MV-4-11 (cell line): ENCODE measurements around the gene HJURP.

Experiments used
- DNase-seq: peaks from one replicate; lab custom pipeline; 2025; lab: John Stamatoyannopoulos, UW

Gene HJURP

DNA sequence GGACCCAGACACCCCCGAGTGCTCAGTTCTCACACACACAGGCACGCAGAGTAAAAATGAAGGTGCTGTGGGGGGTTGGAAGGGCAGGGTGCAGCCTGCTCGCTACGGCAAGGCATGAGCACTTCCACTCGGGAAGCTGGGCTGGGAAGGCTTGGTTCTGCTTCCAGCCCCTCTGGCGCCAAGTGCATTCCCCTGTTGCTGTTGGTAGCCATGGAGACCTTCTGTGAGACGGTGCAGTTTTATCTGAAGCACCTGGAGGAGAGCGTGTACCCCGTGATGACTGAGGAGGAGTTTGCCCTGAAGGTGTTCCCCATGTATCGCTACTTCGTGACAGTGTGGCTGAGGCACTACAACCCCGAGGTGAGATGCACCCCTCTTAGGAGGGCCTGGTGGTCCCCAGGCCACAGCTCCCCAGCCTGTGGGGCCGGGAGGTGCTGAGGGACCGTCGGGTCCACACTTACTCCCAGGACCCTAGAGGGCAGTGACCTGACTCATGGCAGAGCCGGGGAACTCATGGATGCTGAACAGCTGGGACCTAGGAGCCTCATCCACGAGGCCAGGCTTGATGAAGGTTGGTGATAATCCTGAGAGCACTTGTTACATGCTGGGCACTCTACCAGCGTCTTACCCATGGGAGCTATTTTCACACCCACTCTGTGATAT is 60.7 kb downstream of the HJURP start:
- DNase-seq = no peak

DNA sequence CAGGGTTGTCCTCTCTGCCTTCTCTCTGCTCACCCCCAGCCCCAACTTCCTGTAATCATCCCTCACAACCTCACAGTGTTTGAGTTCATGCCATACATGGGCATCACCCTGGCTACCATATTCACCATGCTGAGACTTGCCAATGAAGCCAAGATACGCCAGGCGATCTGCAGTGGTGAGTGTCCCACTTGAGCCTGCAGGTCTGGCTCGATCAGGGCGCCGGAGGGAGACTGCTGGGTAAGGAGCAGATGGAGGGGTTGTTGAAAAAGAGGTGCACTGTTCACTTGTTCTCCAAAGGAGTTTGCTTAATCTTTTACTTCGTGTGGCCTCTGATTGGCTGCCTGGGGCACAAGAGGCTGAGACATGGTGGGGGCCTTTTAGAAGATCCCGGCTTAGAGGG is 61.6 kb downstream of the HJURP start:
- DNase-seq = no peak

DNA sequence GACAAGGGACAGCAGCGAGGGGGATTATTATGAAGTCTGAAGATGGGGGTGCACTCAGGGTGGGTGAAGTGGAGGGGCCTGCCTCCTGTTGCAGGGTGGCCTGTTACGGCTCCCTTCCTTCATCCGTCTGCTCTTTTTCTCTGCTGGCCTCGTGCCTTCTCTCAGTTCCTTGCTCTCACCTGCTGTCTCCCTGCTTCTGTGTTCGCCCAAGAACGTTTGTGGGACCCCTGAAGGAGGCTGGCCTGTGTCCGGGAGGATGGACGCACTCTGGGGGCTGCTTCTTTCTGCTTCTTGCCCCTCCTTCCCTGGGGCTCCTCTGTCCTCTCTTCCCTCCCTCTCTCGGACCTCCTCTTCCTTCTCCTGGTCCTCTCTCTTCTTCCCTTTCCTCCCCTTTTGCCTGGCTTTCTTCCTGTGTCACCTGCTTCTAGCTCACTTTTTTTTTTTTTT is 62.4 kb downstream of the HJURP start:
- no peak for DNase-seq

DNA sequence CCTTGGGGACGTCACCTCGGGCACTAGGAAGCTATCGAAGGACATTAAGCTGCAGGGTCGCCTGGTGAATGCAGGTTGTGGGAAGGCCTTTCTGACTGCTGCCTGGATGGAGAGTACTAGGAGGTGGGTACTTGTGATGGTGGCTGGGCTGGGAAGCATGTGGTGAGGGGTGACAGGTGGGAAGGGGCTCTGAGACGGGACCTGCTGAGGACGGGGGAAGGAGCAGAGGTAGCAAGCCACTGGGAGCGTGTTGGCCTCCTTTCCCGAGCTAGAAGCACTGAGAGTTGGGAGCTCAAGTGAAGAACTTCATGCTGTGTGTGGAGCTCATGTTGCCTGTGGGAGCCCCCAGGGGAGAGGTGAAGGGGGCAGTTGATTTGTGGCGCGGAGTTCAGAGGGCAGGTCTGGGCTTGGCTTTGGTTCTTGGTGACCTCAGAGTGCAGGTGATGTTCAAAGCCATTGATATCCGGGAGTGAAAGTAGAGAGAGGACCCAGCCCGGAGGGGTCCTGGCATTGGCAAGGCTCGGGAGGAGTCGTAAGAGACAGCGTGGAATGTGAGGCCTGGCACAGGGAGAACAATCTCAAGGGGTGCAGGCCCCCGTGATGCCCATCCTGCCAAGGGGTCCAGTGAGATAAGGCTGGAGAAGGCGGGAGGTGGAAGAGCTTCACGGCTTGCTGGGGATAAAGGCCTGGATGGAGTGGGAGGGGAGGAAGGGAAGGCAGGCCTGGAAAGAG is 63.0 kb downstream of the HJURP start:
- DNase-seq = no peak

DNA sequence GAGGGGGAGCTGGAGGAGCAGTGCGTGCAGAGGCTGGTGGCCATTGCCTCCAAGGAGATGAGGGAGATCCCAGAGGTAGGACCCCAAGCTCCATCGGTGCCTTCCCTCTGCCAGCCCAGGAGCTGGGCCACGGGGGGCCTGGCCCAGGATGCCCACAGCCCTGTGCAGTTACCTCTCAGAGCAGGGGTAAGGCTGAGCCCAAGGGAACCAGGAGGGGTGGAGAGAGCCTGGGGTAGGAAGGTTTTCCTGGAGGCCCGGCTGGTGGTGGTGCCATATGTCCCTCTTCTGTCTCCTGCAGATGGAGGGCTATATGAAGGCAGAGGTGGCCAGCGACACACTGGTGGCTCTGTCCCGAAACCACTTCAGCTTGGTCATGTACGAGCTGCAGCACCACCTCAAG is 64.8 kb downstream of the HJURP start:
- DNase-seq = no peak
